Lung (tissue), 12 donors: ENCODE results near the gene FBP1. TPM values are rescaled to one million over a fixed set of nuclear protein-coding genes. Genes with fewer than 3 reads are reported as not detected.

Source experiments
- ATAC-seq: fragments of 200-7000 bp; cut with Tn5 transposase; one replicate; pipeline ENCODE4 v1.9.1; 2020; ENCODE audit warnings: moderate number of reproducible peaks; ENCODE audit not compliant: insufficient read depth, low FRiP score
- DNase-seq, 3 donors: peaks; one replicate each; pipeline ENCODE4 v3.0.0-alpha.2; 2013 to 2017
- H3K27ac ChIP-seq, 2 donors: one replicate each; pipeline ENCODE4 v1.5.1; 2013; ENCODE audit warnings: mild to moderate bottlenecking in 2 of 2, moderate library complexity in 2 of 2, control low read depth in 1 of 2, inconsistent platforms in 1 of 2, low read depth in 1 of 2, low read length in 1 of 2
- H3K27me3 ChIP-seq, 3 donors: one replicate each; pipeline ENCODE4 v1.5.1; 2013; ENCODE audit warnings: low read length in 2 of 3; ENCODE audit not compliant: control insufficient read depth in 3 of 3, insufficient read depth in 3 of 3
- H3K36me3 ChIP-seq, 4 donors: one replicate each; pipeline ENCODE4 v1.5.1; 2013; ENCODE audit warnings: low read length in 4 of 4, mild to moderate bottlenecking in 1 of 4, moderate library complexity in 1 of 4; ENCODE audit not compliant: control insufficient read depth in 4 of 4, insufficient read depth in 4 of 4
- H3K4me1 ChIP-seq, 5 donors: one replicate each; pipeline ENCODE4 v1.5.1; 2013; ENCODE audit warnings: low read length in 5 of 5, mild to moderate bottlenecking in 2 of 5, moderate library complexity in 1 of 5; ENCODE audit not compliant: control insufficient read depth in 5 of 5, insufficient read depth in 5 of 5
- H3K4me3 ChIP-seq: one replicate; pipeline ENCODE4 v1.5.1; 2013; ENCODE audit warnings: mild to moderate bottlenecking, control low read depth, moderate library complexity
- H3K9ac ChIP-seq, 2 donors: one replicate each; pipeline ENCODE4 v1.5.1; 2013; ENCODE audit warnings: low read length in 2 of 2, control low read depth in 1 of 2; ENCODE audit not compliant: insufficient read depth in 1 of 2
- H3K9me3 ChIP-seq, 4 donors: one replicate each; pipeline ENCODE4 v1.5.1; 2013; ENCODE audit warnings: low read length in 3 of 4, mild to moderate bottlenecking in 1 of 4, moderate library complexity in 1 of 4; ENCODE audit not compliant: control insufficient read depth in 4 of 4, insufficient read depth in 3 of 4
- CTCF ChIP-seq: IDR thresholded peaks from 2 replicates; pipeline ENCODE4 v1.5.1; 2012; ENCODE audit warnings: mild to moderate bottlenecking; ENCODE audit errors: control extremely low read depth, extremely low read depth
- WGBS, 2 donors: extraction: QIAGEN DNeasy Blood & Tissue Kit; methylation state at CpG; one replicate each; pipeline ENCODE4 v1.1.7; 2013; 5-methylcytosine and 5-hydroxymethylcytosine counted together
- polyA plus RNA-seq, 2 donors: library from polyadenylated mRNA; stranded (reverse); fragments of 200-250 nt; gene quantifications; one replicate each; pipeline ENCODE4 v1.2.1, GENCODE V29; 2013
- total RNA-seq, 2 donors: library from RNA; depleted of rRNA in 1 of 2; stranded (reverse); fragments of >200 nt in 1 of 2; gene quantifications; one replicate each; pipeline ENCODE4 v1.2.1, GENCODE V29; 2014 to 2021
- donor health status: control.
- donor health status: control.
- donor health status: Bipolar disorder and iron deficiency.
- donor health status: healthy.
- donor health status: DM: yes; HTN: yes; CAD: no.

The FBP1 gene
- total and polyA plus RNA-seq, 4 donors = 17.1 to 259 (median 154) TPM

GRCh38 chr9:94603259-94604160, 35.8 kb downstream of the FBP1 start:
- TF ChIP-seq CTCF = peak; percentile 43
- peaks cover 0 to 26% (median 6%) of the 10 kb centered on the region in 5 donors for H3K4me1 ChIP-seq
- DNase-seq (peak; percentile 78 to 90 (median 89)), ATAC-seq (peak; percentile 78)
- no peak overlapping the region for H3K4me3 ChIP-seq
- no peaks in the 10 kb centered on the region for H3K27me3 ChIP-seq
- peaks cover 0 to 4% (median 0%) of the 10 kb centered on the region in 4 donors for H3K36me3 ChIP-seq
- no peak overlapping the region for H3K9ac ChIP-seq
- H3K27ac ChIP-seq = no peak overlapping the region
- 31 to 32% methylated on average over 21 of the region's 21 CpGs for WGBS, 2 donors
- H3K9me3 ChIP-seq = no peaks in the 10 kb centered on the region

DNA sequence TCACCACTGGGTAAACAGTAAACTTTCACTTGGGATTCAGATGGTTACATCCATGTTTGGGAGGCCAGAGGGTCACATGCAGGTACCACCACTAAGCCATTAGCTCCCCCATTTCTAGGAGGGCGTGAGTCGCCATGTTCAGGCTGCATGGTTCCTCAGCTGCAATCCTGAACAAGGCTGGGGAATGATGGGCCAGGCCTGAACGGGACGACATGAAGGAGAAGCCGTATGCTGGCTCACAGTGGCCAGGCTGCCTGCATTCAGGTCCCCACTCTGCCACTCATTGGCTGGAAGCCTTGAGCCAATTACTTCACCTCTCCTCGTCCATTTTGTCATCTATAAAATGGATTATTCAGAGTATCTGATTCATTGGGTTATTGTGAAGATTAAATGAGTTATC, 36.7 kb downstream of the FBP1 start:
- H3K27ac ChIP-seq = no peak overlapping the region
- peaks cover 0 to 17% (median 4%) of the 10 kb centered on the region in 5 donors for H3K4me1 ChIP-seq
- peaks cover 0 to 3% (median 0%) of the 10 kb centered on the region in 4 donors for H3K36me3 ChIP-seq
- H3K4me3 ChIP-seq = no peak overlapping the region
- DNase-seq (no peak), ATAC-seq (no peak)
- H3K27me3 ChIP-seq = no peaks in the 10 kb centered on the region
- WGBS, 2 donors = 90% methylated on average over 6 of the region's 6 CpGs
- no peaks in the 10 kb centered on the region for H3K9me3 ChIP-seq
- H3K9ac ChIP-seq = no peak overlapping the region
- TF ChIP-seq CTCF = no peak

DNA sequence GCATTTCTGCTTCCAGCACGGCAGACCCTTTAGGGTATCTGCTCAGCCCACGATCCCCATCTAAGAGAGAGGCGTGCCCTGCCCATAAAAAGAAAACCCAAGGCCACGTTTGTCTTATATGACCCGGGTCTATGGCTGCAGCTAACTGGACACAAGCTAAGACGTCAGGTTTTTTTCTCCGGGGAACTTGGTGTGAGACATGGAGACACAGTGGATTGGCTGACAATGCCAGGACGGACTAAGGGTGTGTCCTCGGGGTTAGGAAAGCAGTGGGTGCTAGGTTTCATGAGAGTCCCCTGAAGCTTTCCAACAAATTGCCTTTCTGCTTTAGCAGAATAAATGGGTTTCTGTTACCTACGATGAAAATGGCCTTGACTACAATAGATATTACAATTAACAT, 38.6 kb downstream of the FBP1 start:
- no peak overlapping the region for H3K9ac ChIP-seq
- TF ChIP-seq CTCF = no peak
- no peak overlapping the region for H3K27ac ChIP-seq
- H3K4me1 ChIP-seq = peaks cover 0 to 8% (median 0%) of the 10 kb centered on the region in 5 donors
- H3K9me3 ChIP-seq = no peaks in the 10 kb centered on the region
- DNase-seq (no peak), ATAC-seq (no peak)
- 88 to 95% methylated on average over 10 of the region's 10 CpGs for WGBS, 2 donors
- H3K27me3 ChIP-seq = no peaks in the 10 kb centered on the region
- no peak overlapping the region for H3K4me3 ChIP-seq
- H3K36me3 ChIP-seq = no peaks in the 10 kb centered on the region
